T-cell (primary cell): ENCODE data around the gene CTDSPL. TPM values are rescaled to one million over a fixed set of nuclear protein-coding genes. Genes with fewer than 3 reads are reported as not detected.

Experiments
- ATAC-seq, 4 experiments: fragments of 200-7000 bp in 3 of 4; fragments of 150-1000 bp in 1 of 4; cut with Tn5 transposase; replicated peaks in 1 of 4; 1 replicate in 3 of 4; 2 replicates in 1 of 4; pipeline ENCODE4 v1.10.0; 2021; ENCODE audit warnings: moderate library complexity in 3 of 4, mild to moderate bottlenecking in 2 of 4, moderate number of reproducible peaks in 1 of 4
- CTCF ChIA-PET, 2 donors: fragments of 300-600 bp; sonication (Branson Sonifier 250); formaldehyde crosslinking; loops; one replicate each; lab custom pipeline; 2022; ENCODE audit warnings: antibody characterized with exemption in 2 of 2; lab: Charles Lee
- POLR2A ChIA-PET, 2 donors: fragments of 300-600 bp; sonication (Branson Sonifier 250); formaldehyde crosslinking; loops; one replicate each; lab custom pipeline; 2022; ENCODE audit warnings: antibody characterized with exemption in 2 of 2; lab: Charles Lee
- DNase-seq, 35 experiments: peaks; one replicate each; pipeline versions ENCODE4 v3.0.0 to v3.0.0-alpha.2; 2013 to 2023
- H3K27ac ChIP-seq: one replicate; pipeline ENCODE4 v1.5.1; 2013; ENCODE audit warnings: low read length
- H3K27me3 ChIP-seq, 2 experiments: replicated peaks in 1 of 2; 1 replicate in 1 of 2; 2 replicates in 1 of 2; pipeline versions ENCODE4 v1.6.1 to v1.7.0; 2013; ENCODE audit warnings: low read length in 1 of 2, mixed read lengths in 1 of 2; ENCODE audit not compliant: control insufficient read depth in 2 of 2, insufficient read depth in 2 of 2; ENCODE audit errors: extremely low read depth in 1 of 2
- H3K36me3 ChIP-seq, 2 donors: 1 replicate in 1 of 2; 2 replicates in 1 of 2; pipeline versions ENCODE4 v1.6.1 to v1.7.0; 2013; ENCODE audit warnings: low read length in 1 of 2; ENCODE audit not compliant: control insufficient read depth in 2 of 2, insufficient read depth in 1 of 2; ENCODE audit errors: extremely low read depth in 1 of 2
- H3K4me1 ChIP-seq, 2 experiments: 1 replicate in 1 of 2; 2 replicates in 1 of 2; pipeline versions ENCODE4 v1.6.1 to v1.7.0; 2013; ENCODE audit warnings: low read length in 2 of 2, mixed read lengths in 1 of 2; ENCODE audit not compliant: insufficient read depth in 2 of 2, control insufficient read depth in 1 of 2; ENCODE audit errors: extremely low read depth in 1 of 2
- H3K4me3 ChIP-seq, 2 donors: 1 replicate in 1 of 2; 2 replicates in 1 of 2; pipeline versions ENCODE4 v1.5.1 to v1.7.0; 2013; ENCODE audit warnings: mild to moderate bottlenecking in 2 of 2, low read length in 1 of 2, moderate library complexity in 1 of 2; ENCODE audit not compliant: control insufficient read depth in 1 of 2; ENCODE audit errors: extremely low read depth in 1 of 2
- H3K9me3 ChIP-seq: 2 replicates; pipeline ENCODE4 v1.7.0; 2013
- H3K27ac Mint-ChIP-seq, 2 donors: one replicate each; pipeline ENCODE4 v1.8.0; 2020 to 2021; ENCODE audit warnings: mild to moderate bottlenecking in 2 of 2, mixed read lengths in 2 of 2
- H3K27me3 Mint-ChIP-seq, 2 donors: one replicate each; pipeline ENCODE4 v1.8.0; 2021 to 2022; ENCODE audit warnings: mixed read lengths in 2 of 2
- H3K36me3 Mint-ChIP-seq: one replicate; pipeline ENCODE4 v1.8.0; 2021; ENCODE audit warnings: mixed read lengths
- H3K4me1 Mint-ChIP-seq, 3 donors: one replicate each; pipeline ENCODE4 v1.8.0; 2020 to 2022; ENCODE audit warnings: mixed read lengths in 3 of 3, mild to moderate bottlenecking in 1 of 3
- H3K4me3 Mint-ChIP-seq, 3 donors: one replicate each; pipeline ENCODE4 v1.8.0; 2020 to 2022; ENCODE audit warnings: mild to moderate bottlenecking in 3 of 3, mixed read lengths in 3 of 3, moderate library complexity in 3 of 3
- H3K9me3 Mint-ChIP-seq, 3 donors: one replicate each; pipeline ENCODE4 v1.8.0; 2020 to 2022; ENCODE audit warnings: mixed read lengths in 3 of 3
- WGBS: methylation state at CpG from one replicate; pipeline ENCODE4 v1.1.5; 2013; ENCODE audit warnings: missing lambda C conversion rate; ENCODE audit not compliant: insufficient coverage; 5-methylcytosine and 5-hydroxymethylcytosine counted together
- total RNA-seq, 35 experiments: library from RNA in 6 of 35; stranded (reverse) in 6 of 35; fragments of 120-200 nt in 1 of 35; gene quantifications; one replicate each; pipeline versions ENCODE4 v1.2.1 to v1.2.4 and lab custom pipeline; 2013 to 2026

CTDSPL gene
- total RNA-seq, 5 donors from 2014 or later (not counting 1 experiment from before 2014, with no cell fraction given) = 0.54 to 2.5 (median 2.0) TPM

DNA sequence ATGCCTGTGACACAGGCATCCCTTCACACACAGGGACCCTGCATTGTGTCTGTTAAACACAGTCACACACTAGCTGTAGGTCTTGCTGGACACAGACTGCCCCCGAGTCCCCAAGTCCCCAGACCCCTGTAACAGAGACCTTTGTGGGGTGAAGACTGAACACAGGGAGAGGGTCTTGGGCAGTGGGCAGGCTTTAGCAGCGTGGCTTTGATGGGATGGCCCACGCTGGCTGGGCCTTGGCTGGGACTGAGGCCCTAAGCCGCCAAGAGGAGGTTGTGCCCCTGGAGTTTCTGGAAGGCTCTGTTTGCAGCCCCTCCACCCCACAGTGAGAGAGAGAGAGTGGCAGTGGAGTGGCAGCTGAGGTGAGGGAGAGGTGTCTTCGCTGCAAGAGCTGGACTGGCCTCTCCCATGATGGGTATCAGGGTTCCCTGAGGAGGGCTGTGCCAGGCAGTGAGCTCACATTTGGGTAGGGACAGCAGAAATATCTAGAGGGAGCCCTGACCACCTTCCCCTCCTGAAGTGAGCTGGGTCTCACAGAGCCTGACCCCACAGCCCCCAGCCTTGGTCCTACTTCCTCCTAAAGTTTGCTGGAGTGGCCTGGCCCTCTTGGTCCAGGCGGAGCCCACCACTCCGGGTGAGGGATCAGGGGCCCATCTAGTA lies 128.3 kb downstream of the CTDSPL start:
- CTCF ChIA-PET = interaction anchor here in 1 of 2 donors (0.5 kb wide), 1 partner anchor 13 kb away, joined by 3 read pairs; no protein-coding TSS in a partner anchor
- no peak overlapping the region for H3K4me3 ChIP-seq

GRCh38 chr3:37990527-37990926 lies 128.8 kb downstream of the CTDSPL start, which contains the start of gene VILL:
Gene VILL, plus strand, starts transcription at chr3:37990786. Its CDS starts 2,887 bp downstream, at chr3:37993673.
- DNase-seq (no peak), ATAC-seq (no peak)
- H3K4me3 Mint-ChIP-seq = no peak within 1 kb of the TSS
- H3K27me3 ChIP-seq = peaks cover 0 to 9% of the 10 kb centered on the region in 2 experiments
- H3K9me3 Mint-ChIP-seq = no peaks in the 10 kb centered on the region
- H3K36me3 ChIP-seq = no peaks in the 10 kb centered on the region
- 94% methylated on average over 9 of the region's 10 CpGs for WGBS
- peaks cover under 1% of the 10 kb centered on the region for H3K36me3 Mint-ChIP-seq
- ChIA-PET CTCF (interaction anchor here in 1 of 2 donors (0.5 kb wide), 1 partner anchor 13 kb away, joined by 3 read pairs; no protein-coding TSS in a partner anchor), POLR2A (no interaction called here)
- H3K9me3 ChIP-seq = no peaks in the 10 kb centered on the region
- H3K4me3 ChIP-seq = no peak within 1 kb of the TSS
- H3K27me3 Mint-ChIP-seq = no peaks in the 10 kb centered on the region
- peaks cover 24 to 41% (median 27%) of the 10 kb centered on the region in 3 donors for H3K4me1 Mint-ChIP-seq
- H3K27ac Mint-ChIP-seq = no peak within 1 kb of the TSS
- no peak within 1 kb of the TSS for H3K27ac ChIP-seq
- peaks cover 13 to 18% of the 10 kb centered on the region in 2 experiments for H3K4me1 ChIP-seq

More for the DNA sequence above, 128.3 kb downstream of the CTDSPL start:
- no peaks in the 10 kb centered on the region for H3K36me3 Mint-ChIP-seq
- POLR2A ChIA-PET = no interaction called here
- Histone ChIP-seq H3K4me1 (peaks cover 7 to 14% of the 10 kb centered on the region in 2 experiments), H3K27me3 (peaks cover 0 to 10% of the 10 kb centered on the region in 2 experiments), H3K36me3 (no peaks in the 10 kb centered on the region), H3K9me3 (no peaks in the 10 kb centered on the region), H3K27ac (no peak overlapping the region)
- H3K9me3 Mint-ChIP-seq = no peaks in the 10 kb centered on the region
- no peaks in the 10 kb centered on the region for H3K27me3 Mint-ChIP-seq
- no peak for ATAC-seq
- WGBS = 100% methylated on average over 2 of the region's 7 CpGs
- peaks cover 18 to 35% (median 21%) of the 10 kb centered on the region in 3 donors for H3K4me1 Mint-ChIP-seq
- no peak overlapping the region for H3K27ac Mint-ChIP-seq
- no peak for DNase-seq
- H3K4me3 Mint-ChIP-seq = no peak overlapping the region

DNA sequence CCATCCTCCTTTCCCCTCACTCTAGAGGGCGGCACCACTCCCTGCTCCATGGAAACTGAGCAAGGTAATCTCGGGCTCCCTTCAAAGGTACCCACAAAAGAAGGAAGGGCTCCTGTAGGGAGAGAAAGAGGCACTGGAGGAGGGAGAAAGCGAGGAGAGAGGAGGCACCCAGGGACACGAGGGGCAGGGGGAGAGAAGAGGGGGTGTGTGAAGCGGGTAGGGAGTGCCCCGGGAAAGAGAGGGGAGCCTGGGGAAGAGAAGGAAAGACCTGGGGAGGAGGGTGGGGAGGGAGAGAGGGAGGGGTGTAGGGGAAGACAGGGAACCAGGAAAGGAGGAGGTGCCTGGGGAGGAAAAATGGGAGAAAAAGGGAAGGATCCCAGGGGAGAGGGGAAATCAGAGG lies 129.4 kb downstream of the CTDSPL start:
- 86% methylated on average over 4 of the region's 6 CpGs for WGBS
- Histone ChIP-seq H3K4me3 (no peak overlapping the region), H3K27me3 (peaks cover 0 to 4% of the 10 kb centered on the region in 2 experiments), H3K4me1 (peaks cover 19 to 24% of the 10 kb centered on the region in 2 experiments), H3K9me3 (no peaks in the 10 kb centered on the region), H3K36me3 (peaks cover 0 to 2% of the 10 kb centered on the region in 2 donors), H3K27ac (no peak overlapping the region)
- no peak for ATAC-seq
- Mint-ChIP-seq H3K36me3 (peaks cover 4% of the 10 kb centered on the region), H3K27me3 (no peaks in the 10 kb centered on the region), H3K9me3 (no peaks in the 10 kb centered on the region), H3K4me3 (no peak overlapping the region), H3K27ac (no peak overlapping the region), H3K4me1 (peaks cover 29 to 47% (median 33%) of the 10 kb centered on the region in 3 donors)
- no peak for DNase-seq
- ChIA-PET CTCF (no interaction called here), POLR2A (no interaction called here)

GRCh38 chr3:37991823-37992222 lies 130.1 kb downstream of the CTDSPL start:
- no peak for ATAC-seq
- WGBS = 90% methylated on average over 7 of the region's 7 CpGs
- H3K27me3 ChIP-seq = no peaks in the 10 kb centered on the region
- DNase-seq = no peak
- peaks cover 23 to 29% of the 10 kb centered on the region in 2 experiments for H3K4me1 ChIP-seq
- Mint-ChIP-seq H3K4me1 (peaks cover 36 to 54% (median 40%) of the 10 kb centered on the region in 3 donors), H3K4me3 (no peak overlapping the region), H3K36me3 (peaks cover 11% of the 10 kb centered on the region), H3K27me3 (no peaks in the 10 kb centered on the region), H3K9me3 (no peaks in the 10 kb centered on the region), H3K27ac (peak overlapping the region in 1 of 2 donors; percentile 98)
- POLR2A ChIA-PET = no interaction called here
- H3K36me3 ChIP-seq = peaks cover 0 to 5% of the 10 kb centered on the region in 2 donors
- H3K27ac ChIP-seq = no peak overlapping the region
- CTCF ChIA-PET = no interaction called here
- H3K4me3 ChIP-seq = no peak overlapping the region
- no peaks in the 10 kb centered on the region for H3K9me3 ChIP-seq

GRCh38 chr3:37992271-37993066 lies 130.8 kb downstream of the CTDSPL start:
- Histone ChIP-seq H3K36me3 (peaks cover 0 to 8% of the 10 kb centered on the region in 2 donors), H3K4me3 (no peak overlapping the region), H3K27ac (no peak overlapping the region), H3K4me1 (peaks cover 23 to 36% of the 10 kb centered on the region in 2 experiments), H3K27me3 (no peaks in the 10 kb centered on the region), H3K9me3 (no peaks in the 10 kb centered on the region)
- H3K9me3 Mint-ChIP-seq = no peaks in the 10 kb centered on the region
- DNase-seq = peak in 1 of 35 experiments; percentile 16
- peaks cover 40 to 60% (median 45%) of the 10 kb centered on the region in 3 donors for H3K4me1 Mint-ChIP-seq
- no peak for ATAC-seq
- H3K36me3 Mint-ChIP-seq = peaks cover 14% of the 10 kb centered on the region
- CTCF ChIA-PET = no interaction called here
- H3K27ac Mint-ChIP-seq = peak overlapping the region; percentile 94 to 98
- no peaks in the 10 kb centered on the region for H3K27me3 Mint-ChIP-seq
- 93% methylated on average over 6 of the region's 9 CpGs for WGBS
- POLR2A ChIA-PET = no interaction called here
- H3K4me3 Mint-ChIP-seq = peak overlapping the region; percentile 29 to 93 (median 93)

- WGBS = 96% methylated on average over 6 of the region's 8 CpGs
- ChIA-PET POLR2A (no interaction called here), CTCF (no interaction called here)
- peaks cover 24 to 42% of the 10 kb centered on the region in 2 experiments for H3K4me1 ChIP-seq
- H3K36me3 ChIP-seq = peaks cover 2 to 8% of the 10 kb centered on the region in 2 donors
- no peaks in the 10 kb centered on the region for H3K9me3 ChIP-seq
- H3K4me3 ChIP-seq = no peak overlapping the region
- Mint-ChIP-seq H3K4me1 (peaks cover 42 to 63% (median 45%) of the 10 kb centered on the region in 3 donors), H3K9me3 (no peaks in the 10 kb centered on the region), H3K4me3 (peak overlapping the region; percentile 93), H3K36me3 (peaks cover 14% of the 10 kb centered on the region), H3K27ac (peak overlapping the region; percentile 94 to 98), H3K27me3 (no peaks in the 10 kb centered on the region)
- DNase-seq (no peak), ATAC-seq (no peak)
- H3K27me3 ChIP-seq = no peaks in the 10 kb centered on the region
- H3K27ac ChIP-seq = peak overlapping the region; percentile 80
These were observed 131.4 kb downstream of the CTDSPL start for GRCh38 chr3:37993067-37993455.
